GM12873 (cell line): ENCODE measurements around the gene DSTYK.

Source experiments
- CTCF ChIP-seq: IDR thresholded peaks from 2 replicates; pipeline ENCODE4 v1.5.1; 2012; ENCODE audit warnings: low read depth, mild to moderate bottlenecking, moderate library complexity, low read length, control low read depth; ENCODE audit not compliant: insufficient read depth; ENCODE audit errors: missing control alignments

DSTYK gene

GRCh38 chr1:205182930-205183329 is 28.6 kb downstream of the DSTYK start:
- no peak for TF ChIP-seq CTCF

GRCh38 chr1:205179842-205180241 is 31.7 kb downstream of the DSTYK start:
- TF ChIP-seq CTCF, result no peak

GRCh38 chr1:205172729-205173366 is 38.7 kb downstream of the DSTYK start:
- TF ChIP-seq CTCF, result no peak

GRCh38 chr1:205171369-205171768 is 40.1 kb downstream of the DSTYK start:
- TF ChIP-seq CTCF, result no peak

GRCh38 chr1:205170532-205171269 is 40.8 kb downstream of the DSTYK start:
- no peak for TF ChIP-seq CTCF

- TF ChIP-seq CTCF, result no peak
These were observed 42.3 kb downstream of the DSTYK start for GRCh38 chr1:205169248-205169647.

- no peak for TF ChIP-seq CTCF
These were observed 43.2 kb downstream of the DSTYK start for GRCh38 chr1:205168291-205168690.
